GM10248 (cell line): ENCODE results near the gene PIGA.

Source experiments
- CTCF ChIA-PET: fragments of 300-600 bp; sonication (Branson Sonifier 250); formaldehyde crosslinking; extraction: SDS; loops from one replicate; lab custom pipeline; 2021; ENCODE audit warnings: antibody characterized with exemption; lab: Yijun Ruan, JAX
- POLR2A ChIA-PET: fragments of 350-650 bp; sonication (Branson Sonifier 250); formaldehyde crosslinking; extraction: SDS; loops from one replicate; lab custom pipeline; 2020; ENCODE audit warnings: antibody characterized with exemption; lab: Yijun Ruan, JAX
- DNase-seq: peaks from one replicate; pipeline ENCODE4 v3.0.0; 2012; ENCODE audit errors: extremely low spot score
- CTCF ChIP-seq: IDR thresholded peaks from 2 replicates; pipeline ENCODE4 v1.5.1; 2012; ENCODE audit warnings: mild to moderate bottlenecking, low read depth; ENCODE audit errors: extremely low read depth, missing control alignments, control extremely low read depth

Gene PIGA

GRCh38 chrX:15335135-15336022, at the start of gene PIGA:
Gene PIGA (minus strand): TSS chrX:15335523. CDS start chrX:15331930, 3,593 bp downstream.
- ChIA-PET POLR2A (no interaction called here), CTCF (interaction anchor here (1.1 to 1.3 kb wide), 2 partner anchors 132 to 136 kb away, joined by 3 read pairs; no protein-coding TSS in a partner anchor)
- DNase-seq = peak; percentile 90
- no peak for TF ChIP-seq CTCF

- ChIA-PET CTCF (no interaction called here), POLR2A (no interaction called here)
- no peak for DNase-seq
- TF ChIP-seq CTCF = no peak
Observed at GRCh38 chrX:15384304-15384703, 49.0 kb upstream of the PIGA start, which contains the start of gene VEGFD. Gene VEGFD (minus strand): TSS chrX:15384413. CDS start chrX:15383946, 467 bp downstream.

GRCh38 chrX:15382813-15383212, 47.5 kb upstream of the PIGA start:
- no peak for TF ChIP-seq CTCF
- no peak for DNase-seq
- ChIA-PET CTCF (interaction anchor here (0.9 to 2.3 kb wide), 5 partner anchors 10 to 89 kb away, joined by 3 to 9 read pairs (median 4); no protein-coding TSS in a partner anchor), POLR2A (no interaction called here)

- no peak for TF ChIP-seq CTCF
- ChIA-PET CTCF (no interaction called here), POLR2A (no interaction called here)
- no peak for DNase-seq
Observed at GRCh38 chrX:15376956-15377355, 41.6 kb upstream of the PIGA start.

- POLR2A ChIA-PET = no interaction called here
- DNase-seq = no peak
- CTCF ChIA-PET = interaction anchor here (0.9 to 1.6 kb wide), 3 partner anchors 14 to 25 kb away, joined by 3 to 4 read pairs (median 4); no protein-coding TSS in a partner anchor
Observed at GRCh38 chrX:15373976-15374375, 38.7 kb upstream of the PIGA start.

More at GRCh38 chrX:15373976-15374375, 38.7 kb upstream of the PIGA start:
- no peak for TF ChIP-seq CTCF
